Measurements from ENCODE around the gene WWC2.
"Not testable (repeated sequence)": the region's sequence is repeated elsewhere in the genome, so short reads cannot be mapped to it uniquely, and the experiment has no call there.

WWC2 gene

DNA sequence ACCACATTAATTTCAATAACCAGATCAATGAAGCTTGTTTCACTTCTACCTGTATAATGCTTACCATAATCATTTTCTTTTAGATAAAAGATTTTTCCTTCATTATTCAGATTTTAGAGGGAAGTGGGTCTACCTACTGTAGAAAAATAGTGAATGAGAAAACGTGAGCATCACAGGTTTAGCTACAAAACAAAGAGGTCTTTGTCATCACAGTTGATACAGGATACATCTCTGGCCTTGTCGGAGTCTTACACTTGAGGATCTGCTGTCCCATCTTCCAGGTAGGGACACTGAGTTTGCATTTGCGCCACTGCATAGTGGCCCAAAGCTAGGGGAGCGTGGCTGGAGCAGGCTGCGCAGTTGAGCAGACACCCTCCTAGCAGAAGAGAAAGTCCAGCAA lies 222.5 kb downstream of the WWC2 start:
- in situ Hi-C loops (cut with MboI; ENCODE audit: low sequenced_read_pairs), result no loop called here

GRCh38 chr4:183322326-183322725 lies 223.3 kb downstream of the WWC2 start, which contains the start of gene CLDN24:
Gene CLDN24, minus strand, starts transcription at chr4:183322426. Its CDS starts 0 bp downstream, at chr4:183322426.
- in situ Hi-C loops (cut with MboI; ENCODE audit: low sequenced_read_pairs), result no loop called here

DNA sequence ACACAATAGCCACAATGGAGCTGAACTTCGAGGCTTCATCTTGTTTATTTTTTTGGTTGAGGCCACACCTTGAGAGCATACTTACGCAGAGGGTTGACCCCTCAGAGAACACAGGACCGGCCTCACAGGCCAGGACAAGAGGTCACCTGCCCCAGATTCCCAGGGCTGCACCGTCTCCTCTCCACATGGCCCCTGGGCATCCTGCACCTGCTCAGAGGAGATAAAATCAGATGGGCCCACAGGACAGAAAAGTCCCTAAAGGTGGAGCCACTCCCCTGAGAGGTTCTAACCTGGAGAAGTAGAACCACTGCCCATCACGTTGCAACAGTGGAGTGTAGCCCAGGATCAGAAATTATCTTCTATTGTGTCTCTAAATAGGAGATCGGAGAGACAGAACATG lies 224.2 kb downstream of the WWC2 start:
- in situ Hi-C loops (cut with MboI; ENCODE audit: low sequenced_read_pairs), result no loop called here

DNA sequence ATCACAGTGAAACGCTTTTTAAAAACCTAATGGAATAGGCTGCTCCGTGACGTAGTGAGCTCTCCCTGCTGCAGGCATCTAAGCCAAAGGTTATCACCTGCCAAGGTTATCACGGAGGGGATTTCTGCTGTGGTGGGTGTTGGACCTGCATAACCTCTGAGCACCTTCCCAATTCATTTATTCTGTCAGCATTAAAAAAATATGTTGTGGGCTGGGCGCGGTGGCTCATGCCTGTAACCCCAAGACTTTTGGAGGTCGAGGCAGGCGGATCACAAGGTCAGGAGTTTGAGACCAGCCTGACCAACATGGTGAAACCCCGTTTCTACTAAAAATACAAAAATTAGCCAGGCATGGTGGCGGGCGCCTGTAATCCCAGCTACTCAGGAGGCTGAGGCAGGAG lies 225.0 kb downstream of the WWC2 start:
- in situ Hi-C loops (cut with MboI; ENCODE audit: low sequenced_read_pairs), result not testable (repeated sequence)

DNA sequence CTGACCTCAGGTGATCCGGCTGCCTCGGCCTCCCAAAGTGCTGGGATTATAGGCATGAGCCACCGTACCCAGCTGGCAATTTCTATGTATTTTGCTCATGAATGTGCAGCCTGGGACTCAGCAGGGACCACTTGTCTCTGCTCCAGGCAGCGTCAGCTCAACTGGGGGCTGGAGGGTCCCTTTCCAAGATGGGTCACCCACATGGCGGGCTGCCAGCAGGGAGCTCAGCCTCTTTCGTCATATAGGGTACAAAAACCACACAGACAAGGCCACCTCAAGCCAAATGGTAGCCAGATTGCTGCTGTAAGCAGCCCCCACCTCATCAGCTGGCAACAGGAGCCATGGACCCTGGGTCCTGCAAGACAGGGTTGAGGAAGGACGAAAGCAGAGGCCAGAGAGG lies 225.6 kb downstream of the WWC2 start:
- in situ Hi-C loops (cut with MboI; ENCODE audit: low sequenced_read_pairs), result no loop called here

- in situ Hi-C loops (cut with MboI; ENCODE audit: low sequenced_read_pairs), result not testable (repeated sequence)
Observed at GRCh38 chr4:183326387-183326786, 227.3 kb downstream of the WWC2 start.

DNA sequence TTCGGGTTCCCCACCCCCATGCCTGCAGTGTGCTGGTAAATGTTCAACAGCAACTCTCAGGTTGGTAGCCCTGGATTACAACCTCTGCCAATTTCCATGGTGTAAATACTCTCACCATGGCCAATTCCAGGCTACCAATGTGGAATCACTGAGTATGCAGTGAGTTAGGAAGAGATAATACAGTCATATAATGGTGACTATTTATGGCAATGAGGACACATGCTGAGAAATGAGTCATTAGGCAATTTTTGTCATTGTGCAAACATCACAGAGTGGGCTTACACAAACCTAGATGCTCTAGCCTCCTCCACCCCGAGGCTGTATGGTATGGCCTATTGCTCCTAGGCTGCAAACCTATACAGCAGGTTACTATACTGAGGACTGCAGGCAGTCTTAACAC lies 227.8 kb downstream of the WWC2 start:
- in situ Hi-C loops (cut with MboI; ENCODE audit: low sequenced_read_pairs), result no loop called here

DNA sequence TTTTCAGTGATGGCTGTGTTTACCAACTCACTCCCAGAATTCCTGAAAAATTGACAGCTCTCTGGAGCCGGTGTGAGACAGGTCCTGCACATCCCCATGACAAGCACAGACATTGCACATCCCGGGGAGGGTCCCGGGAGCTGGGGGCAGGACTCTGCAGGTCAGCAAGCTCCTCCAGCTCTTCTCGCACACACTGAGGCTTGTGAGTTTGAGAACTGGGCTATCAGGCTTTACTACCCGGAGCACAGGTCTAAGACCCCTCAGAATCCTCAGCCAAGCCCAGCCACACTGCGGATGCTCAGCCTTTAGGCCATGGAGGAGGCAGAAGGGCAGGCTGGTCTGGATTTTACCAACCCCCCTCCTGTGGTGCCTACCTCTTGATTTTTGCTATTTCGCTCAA lies 228.8 kb downstream of the WWC2 start:
- in situ Hi-C loops (cut with MboI; ENCODE audit: low sequenced_read_pairs), result no loop called here

DNA sequence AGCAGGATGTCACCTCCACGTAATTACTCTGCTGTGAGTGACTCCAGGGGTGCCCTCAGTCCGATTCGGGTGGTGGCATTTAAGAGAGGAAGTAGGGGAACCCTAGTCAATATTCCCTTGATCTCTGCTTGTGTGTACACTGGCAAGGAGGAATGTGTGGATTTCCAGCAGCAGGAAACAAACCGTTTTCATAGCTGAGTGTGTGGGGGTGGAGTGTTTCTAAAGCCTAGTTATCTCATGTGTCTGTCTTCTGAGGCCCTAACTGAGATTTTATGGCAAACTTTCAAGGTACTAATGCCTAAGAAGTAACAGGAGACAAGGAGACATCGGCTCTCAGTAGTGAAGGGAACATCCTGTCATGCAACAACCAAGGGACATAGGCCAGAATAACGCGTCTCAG lies 229.8 kb downstream of the WWC2 start:
- in situ Hi-C loops (cut with MboI; ENCODE audit: low sequenced_read_pairs), result no loop called here

GRCh38 chr4:183329244-183329643 lies 230.2 kb downstream of the WWC2 start:
- in situ Hi-C loops (cut with MboI; ENCODE audit: low sequenced_read_pairs), result no loop called here

- in situ Hi-C loops (cut with MboI; ENCODE audit: low sequenced_read_pairs), result no loop called here
Observed at GRCh38 chr4:183329954-183330742, 231.1 kb downstream of the WWC2 start.

DNA sequence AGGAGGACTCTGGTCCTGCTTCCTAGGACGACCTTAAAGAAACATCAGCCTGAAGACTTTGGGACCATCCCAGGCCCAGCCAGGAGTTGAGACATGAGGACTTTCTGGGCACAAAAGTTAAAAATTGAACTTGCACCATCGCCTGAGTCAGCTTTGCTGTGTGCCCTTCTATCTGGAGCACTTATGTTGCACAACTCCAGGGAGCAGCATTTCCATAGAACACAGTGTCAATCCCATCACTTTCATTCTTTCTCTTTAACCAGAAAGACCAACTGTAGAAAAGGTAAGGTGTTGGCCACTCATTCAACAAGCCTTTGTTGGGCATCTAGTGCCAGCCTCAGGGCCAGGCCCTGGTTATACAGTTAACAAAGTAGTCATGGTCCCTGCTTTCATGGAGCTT lies 231.8 kb downstream of the WWC2 start:
- in situ Hi-C loops (cut with MboI; ENCODE audit: low sequenced_read_pairs), result no loop called here

DNA sequence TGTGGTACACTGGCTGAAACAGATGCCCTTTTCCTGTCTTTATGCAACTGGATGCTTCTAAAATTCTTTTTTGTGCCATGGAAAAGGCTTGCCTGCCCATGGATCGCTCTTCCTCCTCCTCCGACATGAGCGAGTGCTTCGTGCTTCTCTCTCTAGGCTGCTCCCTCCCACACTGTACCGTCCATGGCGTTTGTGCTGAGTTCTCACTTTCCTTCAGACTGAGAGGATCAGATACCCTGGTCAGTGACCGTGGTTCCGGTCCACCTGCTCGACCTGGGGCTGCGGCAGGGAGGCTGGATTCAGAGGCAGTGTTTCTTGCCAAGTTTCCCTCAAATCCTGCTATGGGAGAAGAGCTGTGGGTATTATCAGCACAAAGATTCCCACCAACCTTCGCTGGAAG lies 233.4 kb downstream of the WWC2 start:
- in situ Hi-C loops (cut with MboI; ENCODE audit: low sequenced_read_pairs), result no loop called here

GRCh38 chr4:183333202-183333601 lies 234.1 kb downstream of the WWC2 start:
- in situ Hi-C loops (cut with MboI; ENCODE audit: low sequenced_read_pairs), result no loop called here

- in situ Hi-C loops (cut with MboI; ENCODE audit: low sequenced_read_pairs), result no loop called here
Observed at GRCh38 chr4:183333983-183334382, 234.9 kb downstream of the WWC2 start.

DNA sequence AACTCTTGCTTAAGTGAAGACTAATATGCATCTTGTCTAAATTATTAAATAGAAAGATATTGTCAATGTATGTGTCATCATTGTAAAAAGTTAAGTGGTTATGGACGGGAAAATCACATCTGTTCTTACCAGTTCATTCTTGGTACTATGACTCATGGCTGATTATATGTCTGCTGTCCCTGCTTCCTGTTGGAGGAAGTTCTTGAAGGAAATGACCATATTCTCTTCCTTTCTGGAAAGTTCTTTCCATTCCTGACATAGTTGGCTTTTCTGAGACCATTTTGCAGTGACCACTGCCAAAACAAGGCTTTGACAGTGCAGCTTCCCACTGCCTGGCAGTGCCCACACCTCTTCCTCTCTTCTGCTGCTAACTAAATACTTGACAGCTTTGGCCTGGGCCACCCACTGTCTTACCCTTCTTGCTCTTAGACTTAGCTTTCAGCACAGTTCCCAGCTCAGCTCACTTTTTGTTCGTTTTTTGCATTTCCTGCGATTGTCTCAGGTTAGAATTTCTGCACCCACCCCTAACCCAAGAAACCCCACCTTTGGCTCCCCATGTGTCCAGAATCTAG lies 236.4 kb downstream of the WWC2 start:
- in situ Hi-C loops (cut with MboI; ENCODE audit: low sequenced_read_pairs), result no loop called here

DNA sequence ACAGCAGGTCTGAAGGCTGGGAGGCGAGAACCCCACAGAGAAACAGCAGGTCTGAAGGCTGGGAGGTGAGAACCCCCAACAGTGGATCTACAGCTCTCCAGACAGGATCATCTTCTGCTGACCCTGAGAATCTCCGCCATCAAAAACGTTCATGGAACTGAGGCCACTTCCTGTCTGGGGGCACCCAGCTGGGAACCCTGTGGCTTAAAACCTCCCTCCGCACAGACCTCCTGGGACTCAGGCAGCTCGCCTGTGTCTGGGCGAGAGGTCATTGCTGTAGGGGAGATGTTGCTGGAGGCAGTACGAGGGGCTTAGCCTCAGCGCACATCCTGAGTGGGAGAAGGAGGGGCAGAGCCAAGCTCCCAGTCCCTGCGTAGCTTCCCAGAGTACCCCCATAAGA lies 238.3 kb downstream of the WWC2 start:
- in situ Hi-C loops (cut with MboI; ENCODE audit: low sequenced_read_pairs), result no loop called here

DNA sequence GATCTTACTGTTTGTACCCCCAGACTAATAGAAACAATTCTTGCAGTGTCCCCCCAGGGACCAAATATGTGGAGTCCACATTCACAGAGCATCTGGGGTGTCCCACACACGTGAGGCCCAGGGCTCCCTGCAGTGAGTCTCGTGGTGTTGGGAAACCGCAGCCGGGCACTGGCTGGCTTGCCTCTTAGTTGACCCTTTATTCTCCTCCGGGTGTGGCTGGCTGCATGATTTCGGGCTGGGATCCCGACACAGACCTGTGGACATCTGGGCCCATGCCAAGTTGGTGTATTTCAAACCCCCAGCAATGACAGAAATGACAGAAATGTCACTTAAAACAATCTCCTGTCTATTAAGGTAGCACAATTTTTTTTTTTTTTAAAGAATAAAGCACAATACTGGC lies 238.8 kb downstream of the WWC2 start:
- in situ Hi-C loops (cut with MboI; ENCODE audit: low sequenced_read_pairs), result no loop called here

GRCh38 chr4:183342541-183343533 lies 243.8 kb downstream of the WWC2 start:
- in situ Hi-C loops (cut with MboI; ENCODE audit: low sequenced_read_pairs), result no loop called here

- in situ Hi-C loops (cut with MboI; ENCODE audit: low sequenced_read_pairs), result no loop called here
Observed at GRCh38 chr4:183343730-183344129, 244.7 kb downstream of the WWC2 start.

DNA sequence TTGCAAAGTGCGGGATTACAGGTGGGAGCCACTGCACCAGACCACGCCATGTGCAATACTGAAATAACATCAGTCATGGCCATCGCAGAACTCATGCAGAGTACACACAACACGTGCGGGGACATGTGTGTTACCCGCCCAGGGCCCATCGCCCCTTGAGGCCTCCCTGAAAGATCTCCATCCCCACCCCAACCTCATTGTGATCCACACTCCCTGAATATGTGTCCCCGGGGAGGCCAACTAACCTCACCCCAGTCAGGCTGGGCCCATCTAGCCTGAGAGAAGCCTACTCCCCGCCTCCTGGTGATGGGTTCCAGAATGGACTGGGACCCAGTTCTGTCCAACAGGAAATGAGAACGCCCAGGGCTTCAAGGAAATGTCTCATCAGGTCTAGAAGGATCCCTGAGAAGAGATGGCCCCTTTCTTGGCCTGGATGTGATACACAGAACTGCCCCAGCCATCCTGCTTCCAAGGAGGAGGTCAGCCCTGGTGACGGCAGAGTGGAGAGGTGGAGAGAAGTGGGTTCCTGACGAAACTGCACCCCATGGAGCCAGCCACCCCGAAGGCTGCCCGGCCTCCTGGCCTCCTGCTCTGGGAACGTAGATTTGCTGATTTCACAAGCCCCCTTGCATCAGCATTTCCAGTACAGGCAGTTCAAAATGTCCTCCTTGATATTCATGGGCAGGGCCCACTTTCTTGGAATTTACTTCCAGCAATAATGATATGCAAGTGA lies 245.6 kb downstream of the WWC2 start:
- in situ Hi-C loops (cut with MboI; ENCODE audit: low sequenced_read_pairs), result no loop called here

Data from hTERT RPE-1 (cell line).